CD14-positive monocyte (primary cell): ENCODE measurements around the gene GRPR. TPM values are rescaled to one million over a fixed set of nuclear protein-coding genes. Genes with fewer than 3 reads are reported as not detected.

Source experiments
- DNase-seq, 3 donors: peaks; one replicate each; pipeline ENCODE4 v3.0.0-alpha.2; 2011 to 2022
- H2AFZ ChIP-seq: 2 replicates; pipeline ENCODE4 v1.6.0; 2012; ENCODE audit warnings: mild to moderate bottlenecking, low read depth, low read length, inconsistent platforms; ENCODE audit not compliant: insufficient read depth, poor library complexity, severe bottlenecking
- H3K27ac ChIP-seq, 2 donors: 1 replicate in 1 of 2; 2 replicates in 1 of 2; pipeline ENCODE4 v1.5.1; 2012 to 2013; ENCODE audit warnings: low read length in 2 of 2, control low read depth in 1 of 2, inconsistent platforms in 1 of 2, low read depth in 1 of 2, mild to moderate bottlenecking in 1 of 2
- H3K27me3 ChIP-seq, 2 donors: one replicate each; pipeline versions ENCODE4 v1.6.0 to v1.6.1; 2011 to 2013; ENCODE audit warnings: low read length in 2 of 2; ENCODE audit not compliant: control insufficient read depth in 2 of 2, insufficient read depth in 2 of 2
- H3K36me3 ChIP-seq, 2 donors: replicated peaks in 1 of 2; 1 replicate in 1 of 2; 2 replicates in 1 of 2; pipeline versions ENCODE4 v1.5.1 to v1.6.1; 2012 to 2013; ENCODE audit warnings: low read length in 2 of 2, control low read depth in 1 of 2, inconsistent platforms in 1 of 2, mild to moderate bottlenecking in 1 of 2; ENCODE audit not compliant: insufficient read depth in 2 of 2, control insufficient read depth in 1 of 2
- H3K4me1 ChIP-seq, 2 donors: 1 replicate in 1 of 2; 2 replicates in 1 of 2; pipeline versions ENCODE4 v1.5.1 to v1.6.1; 2012 to 2013; ENCODE audit warnings: low read length in 2 of 2, control low read depth in 1 of 2, inconsistent platforms in 1 of 2, mild to moderate bottlenecking in 1 of 2, moderate library complexity in 1 of 2; ENCODE audit not compliant: insufficient read depth in 2 of 2, control insufficient read depth in 1 of 2
- H3K4me2 ChIP-seq: replicated peaks from 2 replicates; pipeline ENCODE3; 2012; ENCODE audit warnings: low read length, moderate library complexity, mild to moderate bottlenecking; ENCODE audit not compliant: poor library complexity, severe bottlenecking; ENCODE audit errors: extremely low read depth
- H3K4me3 ChIP-seq, 3 experiments: fragments of 200-600 bp in 1 of 3; sonication (generic) in 1 of 3; replicated peaks in 1 of 3; 1 replicate in 2 of 3; 2 replicates in 1 of 3; pipeline ENCODE4 v1.5.1; 2011 to 2013; ENCODE audit warnings: low read length in 3 of 3, mild to moderate bottlenecking in 3 of 3, control low read depth in 2 of 3, low read depth in 2 of 3, inconsistent platforms in 1 of 3, moderate library complexity in 1 of 3
- H3K79me2 ChIP-seq: 2 replicates; pipeline ENCODE4 v1.6.0; 2012; ENCODE audit warnings: mild to moderate bottlenecking, control low read depth, inconsistent platforms, low read length, moderate library complexity; ENCODE audit not compliant: insufficient read depth
- H3K9ac ChIP-seq: 2 replicates; pipeline ENCODE4 v1.6.0; 2017; ENCODE audit warnings: low read length, mild to moderate bottlenecking; ENCODE audit not compliant: insufficient read depth, poor library complexity, severe bottlenecking
- H3K9me3 ChIP-seq, 2 donors: replicated peaks in 1 of 2; 1 replicate in 1 of 2; 2 replicates in 1 of 2; pipeline versions ENCODE4 v1.5.1 to v1.6.1; 2012 to 2013; ENCODE audit warnings: low read length in 2 of 2, control low read depth in 1 of 2; ENCODE audit not compliant: control insufficient read depth in 1 of 2, insufficient read depth in 1 of 2
- H4K20me1 ChIP-seq: 2 replicates; pipeline ENCODE4 v1.6.0; 2012; ENCODE audit warnings: mild to moderate bottlenecking, low read length, control low read depth, moderate library complexity; ENCODE audit not compliant: insufficient read depth
- H3K27ac Mint-ChIP-seq, 7 donors: one replicate each; pipeline ENCODE4 v1.8.0; 2020; ENCODE audit warnings: mild to moderate bottlenecking in 7 of 7, mixed read lengths in 7 of 7, moderate library complexity in 6 of 7, inconsistent platforms in 2 of 7
- H3K27me3 Mint-ChIP-seq, 3 donors: one replicate each; pipeline ENCODE4 v1.8.0; 2021 to 2022; ENCODE audit warnings: low read depth in 3 of 3, mild to moderate bottlenecking in 3 of 3, mixed read lengths in 3 of 3, moderate library complexity in 3 of 3, inconsistent platforms in 1 of 3
- H3K36me3 Mint-ChIP-seq, 2 donors: one replicate each; pipeline ENCODE4 v1.8.0; 2020; ENCODE audit warnings: mixed read lengths in 2 of 2, inconsistent platforms in 1 of 2, mild to moderate bottlenecking in 1 of 2
- H3K4me1 Mint-ChIP-seq: one replicate; pipeline ENCODE4 v1.8.0; 2020; ENCODE audit warnings: mild to moderate bottlenecking, mixed read lengths
- H3K4me3 Mint-ChIP-seq, 2 donors: one replicate each; pipeline ENCODE4 v1.8.0; 2020; ENCODE audit warnings: mild to moderate bottlenecking in 2 of 2, mixed read lengths in 2 of 2, moderate library complexity in 1 of 2
- H3K9me3 Mint-ChIP-seq, 7 donors: one replicate each; pipeline ENCODE4 v1.8.0; 2020 to 2022; ENCODE audit warnings: mixed read lengths in 7 of 7, mild to moderate bottlenecking in 6 of 7, moderate library complexity in 6 of 7, inconsistent platforms in 2 of 7
- WGBS: methylation state at CpG from one replicate; pipeline ENCODE4 v1.1.5; 2013; ENCODE audit warnings: missing lambda C conversion rate; ENCODE audit not compliant: insufficient coverage; 5-methylcytosine and 5-hydroxymethylcytosine counted together
- intact Hi-C, 2 donors: fragments of 100-400 bp; cut with micrococcal nuclease; formaldehyde crosslinking; loops; one replicate each; pipeline versions ENCODE4 v1.15.0 to v1.15.1; 2023
- polyA plus RNA-seq, 3 donors: library from polyadenylated mRNA; depleted of rRNA in 1 of 3; unstranded in 2 of 3; stranded (reverse) in 1 of 3; fragments of 300-500 nt in 2 of 3; fragments of >200 nt in 1 of 3; fragmentation: Illumina TruSeq in 2 of 3; gene quantifications; 1 replicate in 2 of 3; 2 replicates in 1 of 3; pipeline ENCODE4 v1.2.3, GENCODE V29; 2012 to 2021
- TF ChIP-seq, protein P1 (sequence below): fragments of 200-600 bp; IDR thresholded peaks from one replicate; pipeline ENCODE4 v1.8.0; 2022; ENCODE audit warnings: antibody characterized with exemption, mild to moderate bottlenecking

The GRPR gene
- polyA plus RNA-seq, 3 donors, result 0.35 to 0.55 (median 0.46) TPM

- Histone ChIP-seq H3K9ac (no peak overlapping the region), H3K79me2 (no peaks in the 10 kb centered on the region), H3K4me1 (no peaks in the 10 kb centered on the region), H3K9me3 (no peaks in the 10 kb centered on the region), H3K4me2 (no peak overlapping the region), H3K27me3 (peaks cover 0 to 47% of the 10 kb centered on the region in 2 donors), H3K27ac (no peak overlapping the region), H3K4me3 (no peak overlapping the region), H3K36me3 (no peaks in the 10 kb centered on the region), H2AFZ (no peak overlapping the region), H4K20me1 (no peaks in the 10 kb centered on the region)
- no peaks in the 10 kb centered on the region for H3K36me3 Mint-ChIP-seq
- TF ChIP-seq, protein P1, sequence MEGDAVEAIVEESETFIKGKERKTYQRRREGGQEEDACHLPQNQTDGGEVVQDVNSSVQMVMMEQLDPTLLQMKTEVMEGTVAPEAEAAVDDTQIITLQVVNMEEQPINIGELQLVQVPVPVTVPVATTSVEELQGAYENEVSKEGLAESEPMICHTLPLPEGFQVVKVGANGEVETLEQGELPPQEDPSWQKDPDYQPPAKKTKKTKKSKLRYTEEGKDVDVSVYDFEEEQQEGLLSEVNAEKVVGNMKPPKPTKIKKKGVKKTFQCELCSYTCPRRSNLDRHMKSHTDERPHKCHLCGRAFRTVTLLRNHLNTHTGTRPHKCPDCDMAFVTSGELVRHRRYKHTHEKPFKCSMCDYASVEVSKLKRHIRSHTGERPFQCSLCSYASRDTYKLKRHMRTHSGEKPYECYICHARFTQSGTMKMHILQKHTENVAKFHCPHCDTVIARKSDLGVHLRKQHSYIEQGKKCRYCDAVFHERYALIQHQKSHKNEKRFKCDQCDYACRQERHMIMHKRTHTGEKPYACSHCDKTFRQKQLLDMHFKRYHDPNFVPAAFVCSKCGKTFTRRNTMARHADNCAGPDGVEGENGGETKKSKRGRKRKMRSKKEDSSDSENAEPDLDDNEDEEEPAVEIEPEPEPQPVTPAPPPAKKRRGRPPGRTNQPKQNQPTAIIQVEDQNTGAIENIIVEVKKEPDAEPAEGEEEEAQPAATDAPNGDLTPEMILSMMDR, result no peak
- H3K4me1 Mint-ChIP-seq, result peaks cover 7% of the 10 kb centered on the region
- no CpG with 5 or more reads among the region's 2 CpGs for WGBS
- no peak overlapping the region for H3K27ac Mint-ChIP-seq
- intact Hi-C loops, result no loop called here
- no peak for DNase-seq
- peaks cover 0 to 3% (median 0%) of the 10 kb centered on the region in 7 donors for H3K9me3 Mint-ChIP-seq
- peaks cover 0 to 21% (median 3%) of the 10 kb centered on the region in 3 donors for H3K27me3 Mint-ChIP-seq
- H3K4me3 Mint-ChIP-seq, result no peak overlapping the region
These were observed 42.0 kb upstream of the GRPR start for GRCh38 chrX:16081357-16081756.

- Histone ChIP-seq H4K20me1 (no peaks in the 10 kb centered on the region), H3K4me2 (no peak overlapping the region), H3K27me3 (peaks cover 0 to 46% of the 10 kb centered on the region in 2 donors), H3K9ac (no peak overlapping the region), H2AFZ (no peak overlapping the region), H3K4me1 (no peaks in the 10 kb centered on the region), H3K9me3 (no peaks in the 10 kb centered on the region), H3K4me3 (no peak overlapping the region), H3K36me3 (no peaks in the 10 kb centered on the region), H3K79me2 (no peaks in the 10 kb centered on the region), H3K27ac (no peak overlapping the region)
- intact Hi-C loops, result no loop called here
- 100% methylated on average over 1 of the region's 10 CpGs for WGBS
- no peak overlapping the region for H3K4me3 Mint-ChIP-seq
- TF ChIP-seq, protein P1, result no peak
- H3K9me3 Mint-ChIP-seq, result peaks cover 0 to 3% (median 0%) of the 10 kb centered on the region in 7 donors
- no peaks in the 10 kb centered on the region for H3K36me3 Mint-ChIP-seq
- no peak overlapping the region for H3K27ac Mint-ChIP-seq
- DNase-seq, result no peak
- peaks cover 4% of the 10 kb centered on the region for H3K4me1 Mint-ChIP-seq
- peaks cover 0 to 21% (median 2%) of the 10 kb centered on the region in 3 donors for H3K27me3 Mint-ChIP-seq
These were observed 40.8 kb upstream of the GRPR start for GRCh38 chrX:16082470-16083085.
